Effector memory CD4-positive, alpha-beta T cell (primary cell): ENCODE results near the gene R3HDM2.
A peak's percentile ranks its signal among the peaks of the same experiment; 100 is the strongest.

Experiments
- DNase-seq, 3 donors: peaks; one replicate each; pipeline ENCODE4 v3.0.0-alpha.2; 2020
- H3K27ac ChIP-seq: 2 replicates; pipeline ENCODE4 v1.7.0; 2013; ENCODE audit warnings: mild to moderate bottlenecking, low read length, moderate library complexity; ENCODE audit not compliant: insufficient read depth, poor library complexity, severe bottlenecking
- H3K27me3 ChIP-seq: replicated peaks from 2 replicates; pipeline ENCODE4 v1.7.0; 2013; ENCODE audit warnings: mild to moderate bottlenecking, low read length; ENCODE audit not compliant: insufficient read depth, control insufficient read depth, poor library complexity, severe bottlenecking
- H3K36me3 ChIP-seq: 2 replicates; pipeline ENCODE4 v1.7.0; 2013; ENCODE audit warnings: mild to moderate bottlenecking, low read length, moderate library complexity; ENCODE audit not compliant: control insufficient read depth, insufficient read depth
- H3K4me1 ChIP-seq: 2 replicates; pipeline ENCODE4 v1.7.0; 2013; ENCODE audit warnings: low read length, mild to moderate bottlenecking; ENCODE audit not compliant: control insufficient read depth, insufficient read depth, poor library complexity, severe bottlenecking
- H3K4me3 ChIP-seq: 2 replicates; pipeline ENCODE4 v1.7.0; 2013; ENCODE audit warnings: low read length, low read depth, mild to moderate bottlenecking; ENCODE audit not compliant: insufficient read depth, poor library complexity, severe bottlenecking
- H3K9me3 ChIP-seq: 2 replicates; pipeline ENCODE4 v1.7.0; 2013; ENCODE audit warnings: mild to moderate bottlenecking, low read length, moderate library complexity; ENCODE audit not compliant: control insufficient read depth

R3HDM2 gene

DNA sequence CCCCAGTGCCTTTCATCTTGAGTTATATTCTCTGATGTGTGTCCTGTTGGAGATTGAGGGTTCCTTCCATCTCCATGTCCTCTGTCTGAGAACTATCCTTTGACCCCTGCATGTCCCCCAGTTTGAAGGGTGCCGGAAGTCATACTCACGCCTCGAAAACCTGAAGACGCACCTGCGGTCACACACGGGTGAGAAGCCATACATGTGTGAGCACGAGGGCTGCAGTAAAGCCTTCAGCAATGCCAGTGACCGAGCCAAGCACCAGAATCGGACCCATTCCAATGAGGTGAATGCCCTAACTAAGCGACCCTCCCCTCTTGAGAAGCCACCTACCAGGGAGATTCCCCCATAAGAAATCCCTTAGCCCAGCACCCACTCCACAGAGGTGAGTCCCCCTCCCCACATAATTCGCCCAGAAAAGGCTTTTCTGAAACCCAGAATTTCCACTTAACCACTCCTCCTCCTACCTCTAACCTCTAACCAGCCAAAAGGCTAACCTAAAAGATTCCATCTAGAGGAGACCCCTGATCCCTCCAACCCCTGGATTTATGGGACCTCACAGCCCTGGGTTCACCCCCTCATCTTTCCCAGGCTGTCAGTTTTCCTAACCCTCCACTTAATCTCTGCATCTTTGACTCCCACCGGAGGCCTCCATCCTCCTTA is 36.5 kb upstream of the R3HDM2 start:
- H3K27ac ChIP-seq = no peak overlapping the region
- H3K36me3 ChIP-seq = peaks cover 35% of the 10 kb centered on the region
- H3K4me3 ChIP-seq = no peak overlapping the region
- no peaks in the 10 kb centered on the region for H3K9me3 ChIP-seq
- no peak for DNase-seq
- H3K4me1 ChIP-seq = peaks cover 2% of the 10 kb centered on the region
- H3K27me3 ChIP-seq = no peaks in the 10 kb centered on the region

DNA sequence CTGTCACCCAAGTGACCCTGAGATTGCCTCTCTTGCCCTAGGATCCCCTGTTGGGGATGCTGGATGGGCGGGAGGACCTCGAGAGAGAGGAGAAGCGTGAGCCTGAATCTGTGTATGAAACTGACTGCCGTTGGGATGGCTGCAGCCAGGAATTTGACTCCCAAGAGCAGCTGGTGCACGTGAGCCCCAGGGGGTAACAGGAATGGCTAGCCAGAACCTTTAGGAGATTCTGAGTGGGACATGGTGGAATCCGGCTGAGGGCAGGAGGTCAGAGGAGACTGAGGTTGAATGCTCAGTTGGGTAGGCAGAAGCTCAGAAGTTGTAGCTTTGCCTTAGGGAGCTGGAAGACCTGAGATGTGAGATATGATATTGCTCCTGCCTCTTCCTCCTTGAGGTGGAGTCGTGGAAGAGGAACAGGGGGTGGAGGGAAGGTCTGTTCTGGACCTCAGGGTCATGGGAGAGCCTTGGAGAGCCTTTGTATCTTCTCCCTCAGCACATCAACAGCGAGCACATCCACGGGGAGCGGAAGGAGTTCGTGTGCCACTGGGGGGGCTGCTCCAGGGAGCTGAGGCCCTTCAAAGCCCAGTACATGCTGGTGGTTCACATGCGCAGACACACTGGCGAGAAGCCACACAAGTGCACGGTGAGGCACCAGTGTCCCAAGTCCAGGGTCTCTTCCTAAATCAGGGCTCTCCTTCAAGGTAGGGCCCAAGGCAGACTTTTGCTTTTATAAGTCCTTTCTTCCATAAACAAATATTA is 35.1 kb upstream of the R3HDM2 start:
- H3K27ac ChIP-seq = no peak overlapping the region
- H3K36me3 ChIP-seq = peaks cover 22% of the 10 kb centered on the region
- H3K4me3 ChIP-seq = no peak overlapping the region
- peaks cover 2% of the 10 kb centered on the region for H3K27me3 ChIP-seq
- H3K4me1 ChIP-seq = peaks cover 16% of the 10 kb centered on the region
- no peak for DNase-seq
- no peaks in the 10 kb centered on the region for H3K9me3 ChIP-seq

DNA sequence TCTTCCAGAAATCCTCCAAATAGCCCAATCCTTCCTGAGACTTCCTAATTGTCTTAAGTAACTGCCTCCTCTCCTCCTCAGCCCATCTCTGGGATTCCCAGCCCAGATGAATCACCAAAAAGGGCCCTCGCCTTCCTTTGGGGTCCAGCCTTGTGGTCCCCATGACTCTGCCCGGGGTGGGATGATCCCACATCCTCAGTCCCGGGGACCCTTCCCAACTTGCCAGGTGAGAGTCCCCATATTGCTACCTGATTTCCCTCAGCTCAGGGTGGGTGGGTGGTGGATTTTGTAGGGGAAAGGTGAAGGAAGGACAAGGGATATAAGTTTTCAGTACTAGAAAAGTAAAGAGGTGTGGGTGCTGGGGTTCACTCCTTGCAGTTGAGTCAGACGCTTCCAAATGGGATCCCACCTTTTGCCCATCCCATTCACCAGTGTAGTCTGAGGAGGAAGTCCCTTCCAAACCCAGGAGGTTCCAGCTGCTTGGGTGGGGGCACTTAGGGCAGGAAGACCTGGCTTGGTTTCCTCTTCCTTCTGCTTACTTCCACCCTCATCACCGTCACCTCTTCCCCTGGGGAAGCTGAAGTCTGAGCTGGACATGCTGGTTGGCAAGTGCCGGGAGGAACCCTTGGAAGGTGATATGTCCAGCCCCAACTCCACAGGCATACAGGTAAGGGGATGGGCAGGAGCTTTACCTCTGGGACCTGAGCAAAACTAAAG is 34.3 kb upstream of the R3HDM2 start:
- peaks cover 23% of the 10 kb centered on the region for H3K4me1 ChIP-seq
- DNase-seq = no peak
- H3K27ac ChIP-seq = no peak overlapping the region
- H3K4me3 ChIP-seq = no peak overlapping the region
- peaks cover 14% of the 10 kb centered on the region for H3K36me3 ChIP-seq
- H3K27me3 ChIP-seq = peaks cover 8% of the 10 kb centered on the region
- H3K9me3 ChIP-seq = no peaks in the 10 kb centered on the region

DNA sequence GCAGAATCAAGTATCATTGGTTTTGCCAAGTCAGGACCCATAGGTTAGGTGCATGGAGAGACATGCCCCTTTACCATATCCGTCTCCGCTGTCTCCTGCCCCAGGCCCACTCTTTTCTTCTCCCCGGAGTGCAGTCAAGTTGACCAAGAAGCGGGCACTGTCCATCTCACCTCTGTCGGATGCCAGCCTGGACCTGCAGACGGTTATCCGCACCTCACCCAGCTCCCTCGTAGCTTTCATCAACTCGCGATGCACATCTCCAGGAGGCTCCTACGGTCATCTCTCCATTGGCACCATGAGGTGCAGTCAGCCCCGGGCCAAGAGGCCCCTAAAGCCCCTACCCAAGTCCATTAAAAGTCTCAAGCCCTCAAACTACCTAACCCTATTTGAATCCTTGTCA is 33.7 kb upstream of the R3HDM2 start:
- Histone ChIP-seq H3K4me1 (peaks cover 29% of the 10 kb centered on the region), H3K27me3 (peaks cover 8% of the 10 kb centered on the region), H3K36me3 (peaks cover 8% of the 10 kb centered on the region), H3K4me3 (no peak overlapping the region), H3K9me3 (no peaks in the 10 kb centered on the region), H3K27ac (no peak overlapping the region)
- no peak for DNase-seq

DNA sequence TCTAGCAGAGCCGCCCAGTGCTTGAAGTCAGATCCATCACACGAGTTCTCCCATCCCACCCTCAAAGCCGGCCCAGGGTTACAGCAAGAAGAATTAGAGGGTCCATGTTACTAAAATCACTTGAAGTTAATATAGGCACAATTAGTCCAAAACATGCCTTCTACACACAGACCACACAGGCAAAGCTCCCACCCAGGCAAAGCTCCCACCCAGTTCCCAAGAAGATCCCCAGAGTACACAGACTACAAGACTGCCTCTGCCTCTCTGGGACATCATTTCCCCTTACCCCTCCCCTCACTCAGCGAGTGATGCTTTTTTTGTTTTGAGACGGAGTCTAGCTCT is 32.0 kb upstream of the R3HDM2 start:
- no peaks in the 10 kb centered on the region for H3K9me3 ChIP-seq
- H3K27me3 ChIP-seq = peaks cover 8% of the 10 kb centered on the region
- peaks cover 35% of the 10 kb centered on the region for H3K4me1 ChIP-seq
- no peak overlapping the region for H3K4me3 ChIP-seq
- H3K27ac ChIP-seq = no peak overlapping the region
- no peak for DNase-seq
- H3K36me3 ChIP-seq = no peaks in the 10 kb centered on the region

DNA sequence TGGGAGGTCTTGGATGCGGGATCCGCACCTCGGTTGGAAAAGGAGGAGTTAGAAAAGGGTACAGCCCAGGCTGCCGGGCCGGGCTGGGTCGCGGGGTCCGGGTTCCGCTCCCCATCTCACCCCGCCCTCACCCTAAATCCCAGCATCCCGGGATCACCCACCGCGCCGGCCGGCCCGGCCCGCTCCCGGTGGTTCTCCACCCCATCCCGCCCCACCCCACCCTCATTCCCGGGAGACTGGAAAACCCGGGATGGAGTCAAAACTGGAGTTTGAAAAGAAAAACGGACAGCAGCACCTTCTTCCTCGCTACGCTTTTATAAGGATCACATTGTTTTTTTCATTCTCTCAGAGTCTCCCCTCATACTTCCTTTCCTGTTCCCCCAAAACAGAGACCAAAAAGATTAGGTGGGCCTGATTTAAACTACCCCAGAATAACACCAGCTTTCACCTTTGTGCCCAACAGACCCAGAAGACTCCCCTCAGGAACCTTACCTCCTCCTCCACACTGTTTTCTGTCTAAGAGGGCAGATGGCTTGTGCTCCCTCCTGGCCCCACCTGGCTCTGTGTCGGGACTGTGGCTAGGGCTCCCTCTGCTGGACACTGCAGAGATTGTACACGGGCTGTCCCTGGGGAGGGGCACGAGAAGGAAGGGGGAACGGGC is 31.5 kb upstream of the R3HDM2 start:
- DNase-seq = peak; percentile 73 to 79 (median 78)
- H3K36me3 ChIP-seq = no peaks in the 10 kb centered on the region
- peak overlapping the region; percentile 12 for H3K27ac ChIP-seq
- H3K4me3 ChIP-seq = peak overlapping the region; percentile 68
- peaks cover 8% of the 10 kb centered on the region for H3K27me3 ChIP-seq
- peaks cover 35% of the 10 kb centered on the region for H3K4me1 ChIP-seq
- no peaks in the 10 kb centered on the region for H3K9me3 ChIP-seq

DNA sequence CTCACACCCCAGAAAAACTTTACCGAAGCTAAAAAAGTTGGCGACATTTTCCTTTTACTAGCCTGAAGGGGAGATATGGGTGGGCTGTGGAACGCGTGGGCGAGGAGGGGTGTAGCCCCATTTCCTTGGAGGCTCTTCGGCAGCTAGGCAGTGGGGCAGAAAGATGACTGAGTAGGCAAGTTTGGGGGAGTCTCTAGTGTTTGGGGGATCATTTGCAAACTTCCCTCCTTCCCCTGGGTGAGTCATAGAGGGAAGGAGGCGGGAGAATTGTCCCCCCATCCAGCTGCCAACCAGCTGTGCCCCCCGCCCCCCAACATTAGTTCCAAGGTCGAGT is 31.0 kb upstream of the R3HDM2 start:
- Histone ChIP-seq H3K4me3 (peak overlapping the region; percentile 68), H3K27ac (peak overlapping the region; percentile 12)

DNA sequence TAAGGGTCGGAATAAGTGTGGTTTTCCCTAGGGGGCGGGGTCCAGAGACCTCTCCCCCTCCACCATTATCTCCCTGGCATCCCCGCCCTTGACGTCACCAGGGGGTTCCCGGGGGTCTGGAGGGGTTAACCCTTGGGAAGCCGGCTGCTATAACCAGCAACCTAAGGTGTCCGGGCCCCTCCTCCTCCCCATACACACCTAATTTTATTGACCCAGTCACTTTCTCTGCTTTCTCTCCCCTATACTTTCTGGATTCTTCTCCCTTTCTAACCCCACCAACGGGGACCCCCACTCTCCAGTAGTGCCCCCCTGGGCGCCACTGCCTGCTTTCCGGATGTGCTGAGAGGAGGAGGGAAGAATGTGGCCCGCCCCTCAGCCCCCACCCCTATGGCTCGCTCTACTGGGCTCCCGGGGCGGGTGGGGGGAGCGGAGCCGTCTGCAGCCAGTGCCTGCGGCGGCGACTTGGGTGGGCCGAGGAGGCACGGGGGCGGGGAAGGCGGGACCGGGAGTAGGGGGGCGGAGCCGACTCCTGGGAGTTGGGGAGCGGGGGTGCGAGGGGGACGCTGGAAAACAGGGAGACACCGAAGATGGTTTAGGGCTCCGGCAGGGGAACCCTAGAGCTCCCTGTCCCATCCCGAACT is 30.6 kb upstream of the R3HDM2 start:
- Histone ChIP-seq H3K36me3 (no peaks in the 10 kb centered on the region), H3K27ac (no peak overlapping the region), H3K4me1 (peaks cover 35% of the 10 kb centered on the region), H3K4me3 (peak overlapping the region; percentile 68), H3K27me3 (peaks cover 8% of the 10 kb centered on the region), H3K9me3 (no peaks in the 10 kb centered on the region)
- DNase-seq = no peak

More for the DNA sequence above, 31.0 kb upstream of the R3HDM2 start:
- DNase-seq = no peak
- Histone ChIP-seq H3K27me3 (peaks cover 8% of the 10 kb centered on the region), H3K4me1 (peaks cover 35% of the 10 kb centered on the region), H3K9me3 (no peaks in the 10 kb centered on the region), H3K36me3 (no peaks in the 10 kb centered on the region)

DNA sequence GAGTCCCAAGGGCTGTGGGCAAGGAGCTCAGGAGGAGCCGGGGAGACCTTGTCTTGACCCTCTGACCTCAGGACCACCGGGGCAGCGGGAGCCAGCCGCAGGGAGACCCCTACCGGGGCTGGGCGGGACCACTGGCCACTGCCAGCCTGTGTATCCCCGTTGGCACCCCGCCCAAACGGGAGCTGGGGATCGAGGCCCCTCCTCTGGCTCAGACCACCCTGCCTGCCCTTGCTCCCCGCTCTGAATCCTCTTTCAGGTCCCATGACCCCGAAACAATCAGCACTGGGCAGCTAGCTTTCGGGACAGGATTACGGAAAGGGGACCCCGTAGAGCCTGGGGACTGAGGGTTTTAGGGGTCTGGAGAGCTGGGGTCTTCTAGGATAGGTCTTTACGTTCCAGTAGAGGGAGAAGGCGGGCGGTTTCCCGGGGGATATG is 30.0 kb upstream of the R3HDM2 start:
- no peaks in the 10 kb centered on the region for H3K9me3 ChIP-seq
- no peaks in the 10 kb centered on the region for H3K36me3 ChIP-seq
- DNase-seq = no peak
- H3K4me1 ChIP-seq = peaks cover 35% of the 10 kb centered on the region
- peak overlapping the region; percentile 68 for H3K4me3 ChIP-seq
- H3K27me3 ChIP-seq = peaks cover 8% of the 10 kb centered on the region
- no peak overlapping the region for H3K27ac ChIP-seq
